Embryonic facial prominence (tissue), 1 donor: ENCODE measurements around the gene NDE1.
A peak's percentile ranks its signal among the peaks of the same experiment; 100 is the strongest.
"Not testable (repeated sequence)": the region's sequence is repeated elsewhere in the genome, so short reads cannot be mapped to it uniquely, and the experiment has no call there.

ENCODE experiments used
- DNase-seq: peaks from one replicate; pipeline ENCODE4 v3.0.0-alpha.2; 2016; ENCODE audit errors: extremely low spot score

The NDE1 gene

GRCh38 chr16:15650019-15650697 lies at the start of gene NDE1:
TSS of gene NDE1 (plus strand) at chr16:15650245. CDS start at chr16:15664779, 14,534 bp downstream.
- DNase-seq, result peak; percentile 71

DNA sequence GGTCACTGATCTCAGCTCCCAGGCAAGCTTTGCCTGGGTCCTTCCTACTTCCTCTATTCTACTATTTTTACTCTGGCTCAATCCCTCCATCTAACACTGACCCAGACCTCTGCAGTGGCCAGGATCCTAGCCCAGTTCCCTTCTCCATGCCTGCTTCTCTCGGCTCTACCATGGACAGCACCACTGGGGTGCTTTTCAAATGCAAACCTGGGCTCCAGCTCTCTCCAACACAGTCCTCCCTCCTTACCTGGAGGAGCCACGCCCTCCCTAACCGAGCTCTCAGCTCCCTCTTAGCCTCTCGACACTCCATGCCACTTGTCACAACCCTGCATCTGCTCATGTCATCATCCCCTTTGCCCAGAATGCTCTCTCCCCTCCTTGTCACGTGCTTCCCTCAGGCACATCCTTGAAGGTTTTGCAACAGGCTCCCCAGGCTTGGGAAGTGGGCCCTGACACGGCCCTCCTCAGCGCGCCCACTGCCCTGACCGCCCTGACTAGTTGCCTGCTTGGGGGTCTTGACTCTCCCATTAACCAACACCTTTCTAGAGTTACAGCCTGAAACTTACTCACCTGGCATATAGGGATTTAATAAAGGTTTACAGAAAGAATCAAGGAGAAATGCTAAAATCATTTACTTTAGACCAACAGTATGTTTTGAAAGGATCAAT lies 48.7 kb upstream of the NDE1 start:
- no peak for DNase-seq

GRCh38 chr16:15602285-15603044 lies 47.6 kb upstream of the NDE1 start:
- DNase-seq, result no peak

DNA sequence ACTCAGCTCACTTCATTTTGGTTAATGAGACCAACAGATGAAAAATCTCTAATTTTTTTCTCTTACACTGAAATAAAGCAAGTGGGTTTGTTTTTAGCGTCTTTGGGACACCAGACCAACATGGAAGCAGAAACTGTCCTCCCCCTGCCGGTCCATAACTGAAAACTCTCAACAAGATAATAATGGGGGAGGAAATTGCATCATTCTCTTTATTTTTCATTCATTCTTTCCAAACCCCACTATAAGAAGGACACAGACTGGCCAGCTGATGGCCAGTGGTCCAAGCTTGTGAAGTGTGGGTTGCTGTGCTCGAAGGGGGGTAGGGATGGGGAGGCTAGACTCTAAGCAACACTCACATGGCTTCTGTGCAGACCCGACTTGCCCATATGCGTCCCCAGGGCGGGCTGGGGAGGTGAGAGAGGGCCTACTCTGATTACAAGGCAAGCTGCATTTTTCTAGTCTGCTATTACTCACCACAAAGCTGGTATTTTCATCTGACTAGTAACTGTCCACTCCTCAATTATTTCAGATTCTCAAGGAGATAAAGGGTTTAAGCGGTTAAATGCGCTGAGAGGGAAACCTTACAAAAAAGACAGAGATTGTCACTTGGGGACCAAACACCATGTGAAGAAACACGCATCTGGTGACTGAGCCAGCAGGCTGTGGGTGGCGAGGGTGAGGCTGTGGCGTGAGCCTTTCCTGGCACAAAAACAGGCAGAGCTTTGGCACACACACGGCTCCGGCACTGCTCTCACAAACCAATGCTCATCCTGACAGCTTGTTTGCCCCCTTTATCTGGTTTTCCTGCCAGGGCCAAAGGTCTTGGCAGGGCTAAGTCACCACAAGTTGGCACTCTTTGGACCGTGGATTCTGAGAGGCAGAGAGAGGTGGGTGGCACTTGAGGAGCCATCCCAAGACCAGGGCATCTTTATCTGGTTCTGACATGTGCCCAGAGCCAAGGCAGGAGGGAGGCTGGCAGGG lies 45.3 kb upstream of the NDE1 start:
- DNase-seq, result no peak

- DNase-seq, result no peak
Observed at GRCh38 chr16:15605839-15606517, 44.1 kb upstream of the NDE1 start.

GRCh38 chr16:15606518-15607220 lies 43.4 kb upstream of the NDE1 start:
- no peak for DNase-seq

DNA sequence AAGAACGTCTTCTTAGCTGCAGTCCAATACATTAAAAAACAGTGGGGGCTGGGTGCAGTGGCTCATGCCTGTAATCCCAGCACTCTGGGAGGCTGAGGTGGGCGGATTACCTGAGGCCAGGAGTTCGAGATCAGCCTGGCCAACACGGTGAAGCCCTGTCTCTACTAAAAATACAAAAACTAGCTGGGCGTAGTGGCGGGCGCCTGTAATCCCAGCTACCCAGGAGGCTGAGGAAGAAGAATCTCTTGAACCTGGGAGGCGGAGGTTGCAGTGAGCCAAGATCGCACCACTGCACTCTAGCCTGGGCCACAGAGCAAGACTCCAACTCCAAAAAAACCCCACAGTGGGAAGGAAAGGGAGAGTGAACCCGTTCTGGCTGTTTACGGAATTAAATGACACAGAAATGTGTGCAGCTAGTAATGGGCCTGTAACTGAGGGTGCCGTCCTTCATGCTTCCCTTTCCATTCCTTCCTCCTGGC lies 42.8 kb upstream of the NDE1 start:
- DNase-seq, result not testable (repeated sequence)

GRCh38 chr16:15607700-15608396 lies 42.2 kb upstream of the NDE1 start:
- DNase-seq, result no peak

DNA sequence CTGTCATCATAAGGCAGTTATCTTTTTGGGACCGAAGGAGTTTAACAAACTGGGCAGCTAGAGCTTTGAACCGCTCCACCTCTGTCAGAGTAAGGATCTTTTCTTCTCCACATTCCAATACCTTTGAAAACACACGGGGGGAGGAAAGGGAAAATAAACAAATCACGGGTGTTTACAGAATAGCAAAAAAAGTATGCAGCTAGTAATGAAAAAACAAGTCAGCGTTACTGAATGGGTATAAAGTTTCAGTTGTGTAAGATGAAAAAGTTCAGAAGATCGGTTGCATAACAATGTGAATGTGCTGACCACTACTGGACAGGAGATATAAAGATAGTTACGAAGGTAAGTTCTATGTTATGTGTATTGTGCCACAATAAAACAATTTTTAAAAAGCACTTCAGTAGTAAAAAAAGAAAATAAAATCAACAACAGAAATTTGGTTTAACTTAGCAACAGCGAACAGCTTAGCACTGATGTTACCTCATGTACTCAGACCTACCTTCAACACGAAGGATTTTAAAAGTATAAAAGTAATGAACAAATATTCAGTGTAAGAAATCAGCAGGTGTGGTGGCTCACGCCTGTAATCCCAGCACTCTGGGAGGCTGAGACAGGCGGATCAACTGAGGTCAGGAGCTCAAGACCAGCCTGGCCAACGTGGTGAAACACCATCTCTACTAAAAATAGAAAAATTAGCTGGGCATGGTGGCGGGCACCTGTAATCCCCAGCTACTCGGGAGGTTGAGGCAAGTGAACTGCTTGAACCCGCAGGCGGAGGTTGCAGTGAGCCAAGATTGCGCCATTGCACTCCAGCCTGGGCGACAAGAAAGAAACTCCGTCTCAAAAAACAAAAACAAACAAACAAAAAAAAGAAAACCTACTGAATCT lies 41.4 kb upstream of the NDE1 start:
- no peak for DNase-seq

DNA sequence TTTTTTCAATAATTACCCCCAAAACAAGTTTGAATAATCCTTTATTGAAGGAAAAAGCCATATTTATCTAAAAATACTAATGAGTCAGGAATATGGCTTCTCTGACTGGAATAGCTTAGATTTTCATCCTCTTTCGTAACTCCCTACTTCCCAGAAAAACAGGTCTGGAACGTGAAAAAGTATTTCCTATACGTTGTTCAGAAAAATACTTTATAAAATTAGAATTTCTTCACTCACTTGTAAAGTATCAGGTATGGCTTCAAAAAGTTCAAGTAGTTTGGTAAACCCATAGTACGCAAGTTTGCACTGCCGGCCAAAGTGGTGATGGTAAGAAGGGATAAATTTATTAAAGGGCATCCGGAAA lies 40.8 kb upstream of the NDE1 start:
- no peak for DNase-seq

DNA sequence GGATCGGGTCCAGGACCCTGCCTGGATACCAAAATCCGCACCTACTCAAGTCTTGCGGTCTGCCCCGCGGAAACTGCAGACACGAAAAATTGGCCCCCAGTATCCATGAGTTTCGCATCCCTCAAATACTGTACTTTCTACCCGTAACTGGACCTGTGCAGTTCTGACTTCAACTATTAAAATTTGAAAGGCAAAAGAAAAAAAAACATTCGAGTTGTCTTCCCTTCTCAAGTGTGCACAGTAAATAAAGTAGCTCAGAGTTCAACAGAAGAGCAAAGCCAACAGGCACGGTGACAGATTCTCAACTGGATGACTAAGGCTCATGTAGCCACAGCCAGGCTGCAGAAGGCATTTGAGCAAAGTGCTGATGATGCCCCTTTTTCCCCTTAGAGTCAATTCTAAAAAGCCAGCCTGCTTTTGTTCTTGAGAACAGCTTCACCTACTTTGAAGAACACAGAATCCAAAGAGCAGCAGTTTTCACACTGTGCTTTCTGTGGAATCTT lies 39.6 kb upstream of the NDE1 start:
- DNase-seq, result no peak

GRCh38 chr16:15611610-15612009 lies 38.4 kb upstream of the NDE1 start:
- no peak for DNase-seq

- no peak for DNase-seq
Observed at GRCh38 chr16:15613676-15614075, 36.4 kb upstream of the NDE1 start.

GRCh38 chr16:15616012-15616411 lies 34.0 kb upstream of the NDE1 start:
- DNase-seq, result no peak

DNA sequence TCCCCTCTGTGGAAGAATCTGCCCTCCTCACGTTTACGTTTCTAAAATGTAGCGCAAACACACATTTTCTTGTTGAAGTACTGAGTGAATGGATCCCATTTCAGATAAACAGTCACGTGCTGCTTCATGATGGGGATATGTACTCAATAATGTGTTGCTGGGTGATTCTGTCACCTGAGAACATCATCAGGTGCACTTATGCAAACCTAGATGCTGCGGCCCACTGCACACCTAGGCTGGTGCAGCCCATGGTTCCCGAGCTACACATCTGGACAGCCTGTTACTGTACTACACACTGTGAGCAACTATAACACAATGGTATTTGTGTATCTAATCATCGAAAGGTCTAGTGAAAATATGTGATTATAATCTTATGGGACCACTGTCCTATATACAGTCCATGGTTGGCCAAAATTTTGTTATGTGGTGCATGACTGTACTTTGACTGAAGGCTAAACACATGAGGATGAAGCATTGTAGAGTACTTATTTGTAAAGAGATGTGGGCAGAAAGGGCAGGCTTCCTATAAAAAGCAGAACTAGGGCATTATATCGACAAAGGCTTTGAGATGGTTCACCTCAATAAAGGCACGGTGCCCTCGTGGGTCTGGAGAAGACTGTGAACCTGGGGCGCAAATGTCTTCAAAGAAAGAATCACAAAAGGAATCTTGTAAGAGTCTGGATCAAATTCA lies 33.4 kb upstream of the NDE1 start:
- DNase-seq, result no peak

- no peak for DNase-seq
Observed at GRCh38 chr16:15617901-15618300, 32.1 kb upstream of the NDE1 start.

GRCh38 chr16:15618392-15618791 lies 31.7 kb upstream of the NDE1 start:
- DNase-seq, result no peak
